Measurements from ENCODE around the gene C9. TPM values are rescaled to one million over a fixed set of nuclear protein-coding genes. Genes with fewer than 3 reads are reported as not detected.
"Not testable (repeated sequence)": the region's sequence is repeated elsewhere in the genome, so short reads cannot be mapped to it uniquely, and the experiment has no call there.

The C9 gene
- total RNA-seq, 1 donor from 2014 or later = not detected

GRCh38 chr5:39409033-39409432 lies 44.7 kb upstream of the C9 start:
- Mint-ChIP-seq H3K27me3 (ENCODE audit: unreplicated experiment) (no peaks in the 10 kb centered on the region), H3K4me1 (ENCODE audit: low read depth, unreplicated experiment) (no peaks in the 10 kb centered on the region), H3K27ac (ENCODE audit: unreplicated experiment) (no peak overlapping the region), H3K36me3 (ENCODE audit: unreplicated experiment) (no peaks in the 10 kb centered on the region), H3K9me3 (ENCODE audit: unreplicated experiment) (no peaks in the 10 kb centered on the region), H3K4me3 (ENCODE audit: unreplicated experiment) (no peak overlapping the region)
- TF ChIP-seq CTCF (IDR thresholded peaks at IDR 0.05; ENCODE audit: partially characterized antibody, unreplicated experiment) = no peak
- DNase-seq = no peak

- Mint-ChIP-seq H3K4me3 (ENCODE audit: unreplicated experiment) (no peak overlapping the region), H3K9me3 (ENCODE audit: unreplicated experiment) (no peaks in the 10 kb centered on the region), H3K4me1 (ENCODE audit: low read depth, unreplicated experiment) (no peaks in the 10 kb centered on the region), H3K36me3 (ENCODE audit: unreplicated experiment) (no peaks in the 10 kb centered on the region), H3K27ac (ENCODE audit: unreplicated experiment) (no peak overlapping the region), H3K27me3 (ENCODE audit: unreplicated experiment) (no peaks in the 10 kb centered on the region)
- DNase-seq = no peak
- no peak for TF ChIP-seq CTCF (IDR thresholded peaks at IDR 0.05; ENCODE audit: partially characterized antibody, unreplicated experiment)
Observed at GRCh38 chr5:39405083-39405843, 41.0 kb upstream of the C9 start.

GRCh38 chr5:39403761-39404160 lies 39.5 kb upstream of the C9 start:
- H3K36me3 Mint-ChIP-seq (ENCODE audit: unreplicated experiment); H3K4me3 Mint-ChIP-seq (ENCODE audit: unreplicated experiment); H3K27ac Mint-ChIP-seq (ENCODE audit: unreplicated experiment); H3K9me3 Mint-ChIP-seq (ENCODE audit: unreplicated experiment); H3K27me3 Mint-ChIP-seq (ENCODE audit: unreplicated experiment); H3K4me1 Mint-ChIP-seq (ENCODE audit: low read depth, unreplicated experiment); DNase-seq: not testable (repeated sequence)

- not testable (repeated sequence) for DNase-seq; H3K36me3 Mint-ChIP-seq (ENCODE audit: unreplicated experiment); H3K27me3 Mint-ChIP-seq (ENCODE audit: unreplicated experiment); H3K9me3 Mint-ChIP-seq (ENCODE audit: unreplicated experiment); H3K27ac Mint-ChIP-seq (ENCODE audit: unreplicated experiment); H3K4me3 Mint-ChIP-seq (ENCODE audit: unreplicated experiment); H3K4me1 Mint-ChIP-seq (ENCODE audit: low read depth, unreplicated experiment)
Observed at GRCh38 chr5:39402140-39402539, 37.8 kb upstream of the C9 start.

GRCh38 chr5:39400713-39401578 lies 36.7 kb upstream of the C9 start:
- Mint-ChIP-seq H3K27ac (ENCODE audit: unreplicated experiment) (no peak overlapping the region), H3K9me3 (ENCODE audit: unreplicated experiment) (no peaks in the 10 kb centered on the region), H3K4me1 (ENCODE audit: low read depth, unreplicated experiment) (no peaks in the 10 kb centered on the region), H3K4me3 (ENCODE audit: unreplicated experiment) (no peak overlapping the region), H3K36me3 (ENCODE audit: unreplicated experiment) (no peaks in the 10 kb centered on the region), H3K27me3 (ENCODE audit: unreplicated experiment) (no peaks in the 10 kb centered on the region)
- DNase-seq = no peak
- TF ChIP-seq CTCF (IDR thresholded peaks at IDR 0.05; ENCODE audit: partially characterized antibody, unreplicated experiment) = no peak
